Esophagus squamous epithelium (tissue), 4 donors: ENCODE results near the gene SLC19A1.

ENCODE experiments used
- POLR2A ChIP-seq, 4 donors: fragments of 450-650 bp; IDR thresholded peaks; one replicate each; pipeline ENCODE4 v1.6.1; 2017; ENCODE audit warnings: antibody characterized with exemption in 4 of 4, mild to moderate bottlenecking in 4 of 4, moderate library complexity in 3 of 4
- TF ChIP-seq, protein P1 (sequence below), 6 experiments: fragments of 450-650 bp in 4 of 6; fragments of 200-600 bp in 2 of 6; sonication (generic) in 2 of 6; IDR thresholded peaks; one replicate each; pipeline ENCODE4 v1.5.1; 2016 to 2019; ENCODE audit warnings: antibody characterized with exemption in 6 of 6, mild to moderate bottlenecking in 4 of 6, moderate library complexity in 4 of 6

DNA sequence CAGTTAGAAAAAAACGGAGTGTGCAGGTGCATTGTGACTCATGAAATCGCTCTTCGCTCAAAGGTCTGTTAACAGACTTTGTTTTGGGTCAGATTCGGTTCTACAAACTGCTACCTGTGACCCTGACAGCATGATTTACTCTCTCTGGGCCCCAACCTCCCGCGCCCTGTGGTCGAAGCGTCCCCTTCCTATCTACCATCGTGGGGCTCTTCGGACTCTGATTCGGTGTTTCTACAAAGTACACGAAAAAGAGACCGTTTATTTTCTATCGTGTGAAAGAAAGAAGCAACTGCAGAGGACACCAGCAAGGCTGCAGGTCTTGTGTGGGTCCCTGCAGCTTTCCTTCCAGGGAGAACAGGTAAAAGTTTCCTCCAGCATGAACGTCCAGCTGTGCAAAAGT is 29.4 kb upstream of the SLC19A1 start:
- TF ChIP-seq, protein P1, sequence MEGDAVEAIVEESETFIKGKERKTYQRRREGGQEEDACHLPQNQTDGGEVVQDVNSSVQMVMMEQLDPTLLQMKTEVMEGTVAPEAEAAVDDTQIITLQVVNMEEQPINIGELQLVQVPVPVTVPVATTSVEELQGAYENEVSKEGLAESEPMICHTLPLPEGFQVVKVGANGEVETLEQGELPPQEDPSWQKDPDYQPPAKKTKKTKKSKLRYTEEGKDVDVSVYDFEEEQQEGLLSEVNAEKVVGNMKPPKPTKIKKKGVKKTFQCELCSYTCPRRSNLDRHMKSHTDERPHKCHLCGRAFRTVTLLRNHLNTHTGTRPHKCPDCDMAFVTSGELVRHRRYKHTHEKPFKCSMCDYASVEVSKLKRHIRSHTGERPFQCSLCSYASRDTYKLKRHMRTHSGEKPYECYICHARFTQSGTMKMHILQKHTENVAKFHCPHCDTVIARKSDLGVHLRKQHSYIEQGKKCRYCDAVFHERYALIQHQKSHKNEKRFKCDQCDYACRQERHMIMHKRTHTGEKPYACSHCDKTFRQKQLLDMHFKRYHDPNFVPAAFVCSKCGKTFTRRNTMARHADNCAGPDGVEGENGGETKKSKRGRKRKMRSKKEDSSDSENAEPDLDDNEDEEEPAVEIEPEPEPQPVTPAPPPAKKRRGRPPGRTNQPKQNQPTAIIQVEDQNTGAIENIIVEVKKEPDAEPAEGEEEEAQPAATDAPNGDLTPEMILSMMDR (IDR thresholded peaks at IDR 0.05) = no peak
- TF ChIP-seq POLR2A (IDR thresholded peaks at IDR 0.05) = no peak
